Measurements from ENCODE around the gene MBD6.
"Not testable (repeated sequence)": the region's sequence is repeated elsewhere in the genome, so short reads cannot be mapped to it uniquely, and the experiment has no call there.

The MBD6 gene

DNA sequence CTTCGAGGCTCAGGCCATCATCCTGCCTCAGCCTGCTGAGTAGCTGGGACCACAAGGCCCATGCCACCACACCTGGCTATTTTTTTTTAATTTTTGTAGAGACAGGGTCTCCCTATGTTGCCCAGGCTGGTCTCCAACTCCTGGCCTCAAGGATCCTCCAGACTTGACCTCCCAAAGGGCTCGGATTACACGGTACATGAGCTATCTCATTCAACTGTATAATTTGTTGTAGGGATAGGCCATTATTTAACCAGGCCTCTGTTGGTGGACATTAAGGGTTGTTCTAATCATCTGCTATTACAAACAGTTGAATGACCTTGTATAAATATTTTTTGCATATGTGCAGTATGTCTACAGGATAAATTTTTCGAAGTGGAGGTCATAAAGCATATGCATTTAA, 36.2 kb downstream of the MBD6 start:
- no peak overlapping the region for H3K4me3 ChIP-seq
- no peak overlapping the region for H3K27ac ChIP-seq

DNA sequence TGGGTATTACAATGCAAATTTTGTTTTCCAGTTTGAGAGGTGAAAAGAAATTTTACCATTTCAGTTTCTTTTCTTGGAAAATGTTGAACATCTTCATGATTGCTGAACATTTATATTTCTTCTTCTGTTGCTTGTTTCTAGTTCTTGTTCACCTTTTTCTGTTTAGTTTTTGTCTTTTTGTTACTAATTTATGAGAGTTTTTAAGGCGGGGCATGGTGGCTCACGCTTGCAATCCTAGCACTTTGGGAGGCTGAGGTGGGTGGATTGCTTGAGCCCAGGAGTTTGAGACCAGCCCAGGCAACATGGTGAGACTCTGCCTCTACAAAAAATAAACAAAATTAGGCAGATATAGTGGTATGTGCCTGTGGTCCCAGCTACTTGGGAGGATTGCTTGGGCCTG, 37.9 kb downstream of the MBD6 start:
- Histone ChIP-seq H3K4me3 (no peak overlapping the region), H3K27ac (no peak overlapping the region)

DNA sequence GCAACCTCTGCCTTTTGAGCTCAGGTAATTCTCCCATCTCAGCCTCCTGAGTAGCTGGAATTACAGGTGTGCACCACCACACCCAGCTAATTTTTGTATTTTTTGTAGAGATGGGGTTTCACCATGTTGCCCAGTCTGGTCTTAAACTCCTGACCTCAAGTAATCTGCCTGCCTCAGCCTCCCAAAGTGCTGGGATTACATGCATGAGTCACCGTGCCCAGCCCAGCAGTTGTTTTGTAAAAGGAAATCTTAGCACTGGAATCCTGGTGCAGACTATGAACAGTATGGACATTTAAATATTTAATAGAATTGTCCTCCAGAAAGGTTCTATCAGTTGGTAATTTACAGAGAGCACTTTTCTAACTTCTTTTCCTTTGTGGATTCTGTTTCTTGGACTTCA, 38.5 kb downstream of the MBD6 start:
- H3K4me3 ChIP-seq, H3K27ac ChIP-seq: not testable (repeated sequence)

DNA sequence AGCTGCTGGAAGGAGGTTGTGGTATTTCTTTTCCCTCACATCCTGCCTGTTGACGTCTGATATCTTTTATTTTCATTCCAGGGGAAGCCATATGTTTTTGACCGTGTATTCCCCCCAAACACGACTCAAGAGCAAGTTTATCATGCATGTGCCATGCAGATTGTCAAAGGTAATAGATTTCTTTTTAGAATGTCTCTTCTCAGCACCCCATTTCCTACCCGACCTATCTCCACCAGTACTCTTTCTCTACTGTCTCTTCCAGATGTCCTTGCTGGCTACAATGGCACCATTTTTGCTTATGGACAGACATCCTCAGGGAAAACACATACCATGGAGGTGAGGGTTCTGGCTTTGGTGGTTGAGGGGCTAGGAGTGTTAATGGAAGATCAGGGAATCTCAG, 40.7 kb downstream of the MBD6 start:
- H3K4me3 ChIP-seq: no peak overlapping the region
- no peak overlapping the region for H3K27ac ChIP-seq

DNA sequence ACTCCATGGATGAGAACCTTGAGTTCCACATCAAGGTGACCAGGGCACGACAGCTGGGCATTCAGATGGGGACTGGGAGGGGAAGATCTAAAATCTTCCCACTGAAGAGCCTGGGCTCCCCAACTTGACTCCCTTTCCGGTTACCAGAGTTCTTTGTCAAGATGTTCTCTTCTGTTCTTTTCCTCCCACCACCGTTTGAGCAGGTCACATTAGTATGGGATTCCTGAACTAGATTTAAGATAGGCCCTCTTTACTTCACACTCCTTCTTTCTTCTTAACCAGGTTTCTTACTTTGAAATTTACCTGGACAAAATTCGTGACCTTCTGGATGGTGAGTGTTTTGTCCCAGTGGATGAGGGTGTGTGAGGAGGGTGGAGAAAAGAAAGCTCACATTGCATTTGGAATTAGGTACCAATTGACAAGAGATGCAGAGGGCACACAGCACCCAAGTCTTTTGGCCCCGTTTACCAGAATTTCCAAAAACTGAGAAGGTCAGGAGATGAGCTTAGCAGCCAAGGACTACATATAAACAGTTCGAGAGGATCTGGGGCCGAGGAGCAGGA, 41.6 kb downstream of the MBD6 start:
- no peak overlapping the region for H3K27ac ChIP-seq
- no peak overlapping the region for H3K4me3 ChIP-seq

DNA sequence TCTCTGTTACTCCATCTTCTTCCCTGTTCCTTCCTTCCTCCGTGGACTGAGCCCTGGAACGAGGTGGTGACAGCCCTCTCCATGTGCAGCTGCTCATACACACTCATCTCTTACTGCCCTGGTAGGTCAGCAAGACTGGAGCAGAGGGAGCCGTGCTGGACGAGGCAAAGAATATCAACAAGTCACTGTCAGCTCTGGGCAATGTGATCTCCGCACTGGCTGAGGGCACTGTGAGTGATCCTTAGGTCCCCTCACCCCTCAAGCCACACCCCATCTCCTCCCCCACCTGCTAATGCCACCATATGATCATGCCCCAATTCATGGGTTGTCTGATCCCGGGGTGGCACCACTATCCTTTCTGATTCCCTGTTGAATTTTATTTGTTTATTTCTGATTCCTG, 46.2 kb downstream of the MBD6 start:
- Histone ChIP-seq H3K4me3 (no peak overlapping the region), H3K27ac (no peak overlapping the region)

DNA sequence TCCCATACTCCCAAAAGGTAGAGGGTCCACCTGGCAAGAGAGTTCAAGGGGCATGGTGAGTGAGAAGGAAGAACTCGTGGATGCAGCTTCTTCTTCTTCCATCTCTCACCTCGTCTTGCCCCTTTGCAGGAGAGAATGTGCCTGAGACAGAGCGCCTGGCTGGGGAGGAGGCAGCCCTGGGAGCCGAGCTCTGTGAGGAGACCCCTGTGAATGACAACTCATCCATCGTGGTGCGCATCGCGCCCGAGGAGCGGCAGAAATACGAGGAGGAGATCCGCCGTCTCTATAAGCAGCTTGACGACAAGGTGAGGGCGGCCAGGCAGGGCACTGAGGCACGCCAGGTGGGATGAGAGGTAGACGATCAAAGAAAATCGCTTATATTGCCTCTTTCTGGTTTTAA, 47.2 kb downstream of the MBD6 start:
- Histone ChIP-seq H3K4me3 (no peak overlapping the region), H3K27ac (no peak overlapping the region)

DNA sequence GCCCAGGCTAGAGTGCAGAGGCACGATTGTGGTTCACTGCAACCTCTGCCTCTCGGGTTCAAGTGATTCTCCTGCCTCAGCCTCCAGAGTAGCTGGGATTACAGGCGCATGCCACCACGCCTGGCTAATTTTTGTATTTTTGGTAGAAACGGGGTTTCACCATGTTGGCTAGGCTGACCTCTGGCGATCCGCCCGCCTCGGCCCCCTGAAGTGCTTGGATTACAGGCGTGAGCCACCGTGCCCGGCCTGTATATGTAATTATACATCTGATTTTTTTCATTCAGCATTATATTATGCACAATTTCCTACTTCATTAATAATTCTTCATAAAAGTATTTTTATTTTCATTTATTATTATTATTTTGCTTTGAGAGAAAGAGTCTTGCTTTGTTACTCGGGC, 47.8 kb downstream of the MBD6 start:
- not testable (repeated sequence) for H3K4me3 ChIP-seq

DNA sequence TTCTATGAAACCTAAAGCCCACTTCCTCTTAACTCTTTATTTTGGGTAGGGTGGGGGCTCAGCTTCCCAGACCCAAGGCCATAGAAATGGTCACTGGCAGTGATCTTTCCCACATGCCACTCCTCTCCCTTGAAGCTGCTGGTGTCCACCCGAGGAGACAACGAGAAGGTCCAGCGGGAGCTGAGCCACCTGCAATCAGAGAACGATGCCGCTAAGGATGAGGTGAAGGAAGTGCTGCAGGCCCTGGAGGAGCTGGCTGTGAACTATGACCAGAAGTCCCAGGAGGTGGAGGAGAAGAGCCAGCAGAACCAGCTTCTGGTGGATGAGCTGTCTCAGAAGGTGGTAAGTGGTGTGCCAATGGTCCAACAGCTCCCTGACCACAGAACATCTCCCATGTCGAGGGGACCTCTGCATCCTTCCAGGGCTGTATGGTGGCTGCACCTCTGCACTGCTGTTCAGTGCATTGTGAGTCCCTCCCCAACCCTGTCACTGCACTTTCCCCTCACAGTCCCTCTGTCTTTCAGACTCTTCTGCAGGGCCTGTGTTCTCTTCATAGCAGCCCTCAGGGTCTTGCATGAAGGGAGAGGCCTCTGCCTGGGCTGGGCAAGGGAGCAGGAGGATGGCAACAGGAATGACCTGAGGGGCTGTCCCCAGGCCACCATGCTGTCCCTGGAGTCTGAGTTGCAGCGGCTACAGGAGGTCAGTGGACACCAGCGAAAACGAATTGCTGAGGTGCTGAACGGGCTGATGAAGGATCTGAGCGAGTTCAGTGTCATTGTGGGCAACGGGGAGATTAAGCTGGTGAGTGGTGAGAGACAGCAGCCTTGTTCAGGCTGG, 49.5 kb downstream of the MBD6 start:
- Histone ChIP-seq H3K4me3 (no peak overlapping the region), H3K27ac (no peak overlapping the region)

More for the DNA sequence above, 47.8 kb downstream of the MBD6 start:
- H3K27ac ChIP-seq: not testable (repeated sequence)

DNA sequence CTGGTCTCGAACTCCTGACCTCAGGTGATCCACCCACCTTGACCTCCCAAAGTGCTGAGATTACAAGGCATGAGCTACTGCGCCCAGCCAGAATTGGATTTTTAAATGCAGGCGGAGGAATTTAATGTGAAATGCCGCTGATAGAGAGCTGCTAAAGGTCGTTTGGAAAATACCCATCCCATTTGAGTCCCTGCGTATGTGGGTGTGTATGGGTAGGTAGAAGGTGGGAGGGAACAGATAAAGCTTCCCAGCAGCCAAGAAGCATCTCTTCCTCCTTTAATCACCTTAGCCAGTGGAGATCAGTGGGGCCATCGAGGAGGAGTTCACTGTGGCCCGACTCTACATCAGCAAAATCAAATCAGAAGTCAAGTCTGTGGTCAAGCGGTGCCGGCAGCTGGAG, 52.2 kb downstream of the MBD6 start:
- H3K27ac ChIP-seq: no peak overlapping the region
- H3K4me3 ChIP-seq: no peak overlapping the region

DNA sequence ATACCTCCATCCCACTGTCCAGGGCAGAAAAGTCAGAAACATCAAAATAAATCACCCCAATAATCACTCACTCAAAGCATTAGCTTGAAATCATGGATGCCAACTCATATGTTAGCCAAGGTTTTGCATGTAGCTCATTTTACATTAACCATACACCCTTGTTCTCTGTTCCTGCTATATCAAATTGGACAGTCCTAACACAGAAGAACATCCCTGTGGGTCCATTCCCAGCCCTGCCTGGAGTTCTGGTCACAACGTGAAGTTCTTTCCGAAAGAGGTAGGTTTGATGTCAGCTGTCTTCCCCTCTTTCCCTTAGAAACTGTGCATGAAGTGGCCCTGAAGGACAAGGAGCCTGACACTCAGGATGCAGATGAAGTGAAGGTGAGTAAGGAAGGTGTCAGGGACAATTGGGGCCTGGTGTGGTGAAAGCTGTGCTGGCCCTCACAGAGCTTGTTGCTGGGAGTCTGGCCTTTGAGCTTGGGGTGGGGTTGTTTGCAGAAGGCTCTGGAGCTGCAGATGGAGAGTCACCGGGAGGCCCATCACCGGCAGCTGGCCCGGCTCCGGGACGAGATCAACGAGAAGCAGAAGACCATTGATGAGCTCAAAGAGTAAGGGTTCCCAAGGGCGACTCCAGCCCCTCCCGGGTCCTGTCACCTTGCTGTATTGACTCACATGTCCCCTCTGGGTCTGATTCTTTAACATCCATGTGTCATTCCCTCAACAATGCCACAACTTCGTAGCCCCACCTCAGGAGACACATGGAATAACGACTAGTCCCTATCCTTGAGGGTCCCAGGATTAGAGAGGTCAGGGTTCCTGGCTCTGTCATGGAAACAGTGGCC, 53.4 kb downstream of the MBD6 start:
- no peak overlapping the region for H3K4me3 ChIP-seq
- no peak overlapping the region for H3K27ac ChIP-seq

DNA sequence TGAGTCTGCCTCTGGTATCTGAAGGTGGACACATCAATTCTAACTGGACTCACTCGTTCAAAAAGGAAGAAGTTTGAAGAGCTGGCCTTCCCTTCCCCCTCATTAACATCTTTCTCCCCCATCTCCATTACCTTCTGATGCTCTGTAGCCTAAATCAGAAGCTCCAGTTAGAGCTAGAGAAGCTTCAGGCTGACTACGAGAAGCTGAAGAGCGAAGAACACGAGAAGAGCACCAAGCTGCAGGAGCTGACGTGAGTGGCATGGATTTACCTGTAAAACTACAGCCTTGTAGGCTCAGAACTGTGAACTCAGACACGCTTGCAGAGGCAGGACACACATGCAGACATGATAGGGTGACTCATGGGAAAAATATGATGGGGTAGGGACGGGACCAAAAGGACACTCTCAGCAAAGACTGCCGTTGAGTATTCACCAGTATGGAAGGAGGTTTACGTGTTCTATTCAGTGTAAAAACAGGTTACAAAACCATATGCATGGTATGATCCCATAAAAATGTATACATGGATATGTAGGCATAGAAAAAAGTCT, 54.1 kb downstream of the MBD6 start:
- H3K27ac ChIP-seq: no peak overlapping the region
- H3K4me3 ChIP-seq: no peak overlapping the region

DNA sequence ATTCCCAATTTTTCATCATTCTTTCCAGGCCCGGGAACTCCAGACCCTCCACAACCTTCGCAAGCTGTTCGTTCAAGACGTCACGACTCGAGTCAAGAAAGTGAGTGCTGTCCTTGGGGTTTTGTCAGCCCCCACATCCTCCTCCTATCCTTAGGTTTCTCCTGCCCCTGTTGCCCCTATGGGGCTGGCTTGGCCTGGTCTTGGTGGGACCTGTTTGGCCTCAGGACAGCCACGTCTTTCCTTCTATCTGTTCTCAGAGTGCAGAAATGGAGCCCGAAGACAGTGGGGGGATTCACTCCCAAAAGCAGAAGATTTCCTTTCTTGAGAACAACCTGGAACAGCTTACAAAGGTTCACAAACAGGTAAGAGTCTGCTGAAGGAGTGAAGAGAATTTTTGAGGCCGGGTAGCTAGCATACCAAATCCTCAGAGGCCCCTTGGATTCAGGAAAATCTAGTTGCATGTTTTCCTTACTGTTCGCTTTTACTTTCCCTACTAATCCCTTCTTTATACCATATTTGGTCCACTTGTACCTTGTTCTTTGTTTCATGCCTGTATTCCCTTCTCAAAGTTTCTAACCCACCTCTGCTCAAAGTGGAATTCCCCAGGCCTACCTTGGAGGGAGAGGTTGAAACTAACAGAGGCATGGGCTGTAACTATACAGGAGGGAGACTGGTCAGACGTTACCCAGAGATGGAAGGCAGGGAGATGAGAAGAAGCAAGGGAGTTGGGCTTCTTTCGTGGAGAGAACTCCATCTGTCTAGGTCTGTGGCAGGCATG, 55.5 kb downstream of the MBD6 start:
- H3K27ac ChIP-seq: no peak overlapping the region
- H3K4me3 ChIP-seq: no peak overlapping the region

DNA sequence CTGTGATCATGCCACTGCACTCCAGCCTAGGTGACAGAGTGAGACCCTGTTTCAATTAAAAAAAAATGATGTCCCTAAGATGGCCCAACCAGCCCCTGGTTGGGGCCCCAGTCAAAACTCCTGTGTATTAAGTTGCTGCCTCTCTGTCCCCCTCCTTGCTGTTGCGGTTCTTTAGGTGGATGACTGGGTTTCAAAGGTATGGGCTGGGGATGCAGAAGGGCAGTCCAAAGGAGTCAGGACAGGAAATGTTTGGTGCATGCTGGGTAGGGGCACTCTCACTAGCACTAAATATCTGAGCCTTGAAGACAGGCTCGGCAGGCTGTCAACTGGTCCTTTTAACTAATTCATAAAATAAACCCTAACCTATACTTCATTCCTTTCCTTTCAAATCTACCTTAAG, 56.4 kb downstream of the MBD6 start:
- Histone ChIP-seq H3K4me3 (no peak overlapping the region), H3K27ac (no peak overlapping the region)

Data from skin epidermis (tissue), 12 donors.